ENCODE data around the gene DKK3.
"Not testable (repeated sequence)": the region's sequence is repeated elsewhere in the genome, so short reads cannot be mapped to it uniquely, and the experiment has no call there.

Gene DKK3

GRCh38 chr11:12007769-12008737, at the start of gene DKK3:
TSS of gene DKK3 (minus strand) at chr11:12008626. CDS start at chr11:12008582, 44 bp downstream.
- no peak for DNase-seq

- DNase-seq = no peak
These were observed 49.0 kb upstream of the DKK3 start for GRCh38 chr11:12057299-12057980.

- no peak for DNase-seq
These were observed 47.7 kb upstream of the DKK3 start for GRCh38 chr11:12056119-12056518.

GRCh38 chr11:12053606-12054361, 45.4 kb upstream of the DKK3 start:
- no peak for DNase-seq

- DNase-seq = no peak
These were observed 44.5 kb upstream of the DKK3 start for GRCh38 chr11:12052676-12053605.

GRCh38 chr11:12051287-12051662, 42.8 kb upstream of the DKK3 start:
- DNase-seq = no peak

- no peak for DNase-seq
These were observed 42.3 kb upstream of the DKK3 start for GRCh38 chr11:12050470-12051286.

- DNase-seq = no peak
These were observed 40.7 kb upstream of the DKK3 start for GRCh38 chr11:12048936-12049790.

- DNase-seq = no peak
These were observed 38.3 kb upstream of the DKK3 start for GRCh38 chr11:12046636-12047236.

- no peak for DNase-seq
These were observed 37.6 kb upstream of the DKK3 start for GRCh38 chr11:12045914-12046635.

GRCh38 chr11:12044799-12045198, 36.4 kb upstream of the DKK3 start:
- DNase-seq = no peak

- peak; percentile 85 for DNase-seq
These were observed 35.7 kb upstream of the DKK3 start for GRCh38 chr11:12043959-12044791.

GRCh38 chr11:12043221-12043620, 34.8 kb upstream of the DKK3 start:
- no peak for DNase-seq

- DNase-seq = no peak
These were observed 33.8 kb upstream of the DKK3 start for GRCh38 chr11:12042215-12042676.

GRCh38 chr11:12040719-12041118, 32.3 kb upstream of the DKK3 start:
- DNase-seq = not testable (repeated sequence)

GRCh38 chr11:12032968-12033367, 24.5 kb upstream of the DKK3 start:
- DNase-seq = no peak

GRCh38 chr11:12031856-12032544, 23.6 kb upstream of the DKK3 start:
- no peak for DNase-seq
